OCI-LY3 (cell line): ENCODE data around the gene OSBPL8.

Experiments
- CTCF ChIP-seq: fragments of 200-600, 300-600 bp; sonication (generic); IDR thresholded peaks from 2 replicates; pipeline ENCODE4 v1.5.1; 2014; ENCODE audit warnings: antibody characterized with exemption, low read length, low read depth
- EZH2phosphoT487 ChIP-seq: fragments of 200-600 bp; shearing (Covaris generic); IDR thresholded peaks from 2 replicates; pipeline ENCODE4 v1.6.1; 2018; ENCODE audit warnings: antibody characterized with exemption, mixed run types, low read depth

- TF ChIP-seq CTCF (no peak), EZH2phosphoT487 (no peak)
Measured at GRCh38 chr12:76462668-76463224, 96.8 kb downstream of the OSBPL8 start.
